Fibroblast of peridontal ligament (primary cell): Measurements from ENCODE around the gene IPO9.
"Not testable (repeated sequence)": the region's sequence is repeated elsewhere in the genome, so short reads cannot be mapped to it uniquely, and the experiment has no call there.

Experiments used
- DNase-seq: peaks from one replicate; pipeline ENCODE4 v3.0.0-alpha.2; 2010; ENCODE audit errors: extremely low read depth

IPO9 gene

GRCh38 chr1:201888282-201889089 is 59.5 kb downstream of the IPO9 start, which contains the start of gene SHISA4:
Gene SHISA4 (plus strand): TSS chr1:201888898. CDS start chr1:201888995, 97 bp downstream.
- peak; percentile 57 for DNase-seq

- no peak for DNase-seq
These were observed 60.4 kb downstream of the IPO9 start for GRCh38 chr1:201889090-201889968.

- no peak for DNase-seq
These were observed 61.3 kb downstream of the IPO9 start for GRCh38 chr1:201890223-201890622.

DNA sequence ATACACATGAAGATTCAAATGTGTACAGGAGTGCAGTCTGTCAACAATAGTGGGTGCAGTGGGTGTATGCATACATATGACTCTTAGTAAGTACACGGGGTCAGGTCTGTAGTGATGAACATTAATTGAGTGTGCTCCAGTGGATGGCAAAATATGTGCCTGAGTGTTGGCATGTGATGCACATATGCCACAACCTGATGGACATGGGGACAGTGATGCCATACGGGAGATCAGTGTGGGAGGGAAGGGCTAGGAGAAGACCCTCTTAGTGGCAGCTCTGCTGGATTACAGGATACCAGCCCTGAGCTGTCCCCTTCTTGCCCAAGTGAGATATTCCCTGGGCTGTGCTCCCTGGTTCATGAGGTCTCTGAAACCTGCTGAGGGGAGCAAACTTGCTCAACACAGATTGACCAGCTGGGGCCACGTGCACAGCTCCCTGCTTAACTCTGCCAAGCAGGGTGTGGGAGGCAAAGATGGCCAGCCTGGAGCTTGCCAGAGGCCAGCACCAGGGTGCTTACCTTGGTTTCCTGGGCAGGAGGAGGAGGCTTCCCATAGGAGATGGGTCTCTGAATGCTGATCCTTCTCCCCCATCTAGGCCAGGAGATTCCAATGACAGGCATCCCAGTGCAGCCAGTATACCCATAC is 62.0 kb downstream of the IPO9 start:
- no peak for DNase-seq

DNA sequence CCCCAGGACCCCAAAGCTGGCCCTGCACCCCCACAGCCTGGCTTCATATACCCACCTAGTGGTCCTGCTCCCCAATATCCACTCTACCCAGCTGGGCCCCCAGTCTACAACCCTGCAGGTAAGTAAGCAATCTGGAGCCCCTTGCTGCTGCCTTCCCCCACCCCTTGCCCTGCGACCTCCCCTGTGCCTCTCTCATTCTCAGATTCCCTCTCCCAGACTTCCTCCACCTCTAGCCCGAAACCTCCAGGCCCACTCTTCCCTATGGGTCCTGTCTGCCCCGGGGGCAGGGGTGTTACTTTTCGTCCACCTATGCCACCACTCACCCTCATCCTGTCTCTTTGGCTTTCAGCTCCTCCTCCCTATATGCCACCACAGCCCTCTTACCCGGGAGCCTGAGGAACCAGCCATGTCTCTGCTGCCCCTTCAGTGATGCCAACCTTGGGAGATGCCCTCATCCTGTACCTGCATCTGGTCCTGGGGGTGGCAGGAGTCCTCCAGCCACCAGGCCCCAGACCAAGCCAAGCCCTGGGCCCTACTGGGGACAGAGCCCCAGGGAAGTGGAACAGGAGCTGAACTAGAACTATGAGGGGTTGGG is 62.6 kb downstream of the IPO9 start:
- DNase-seq, result no peak

DNA sequence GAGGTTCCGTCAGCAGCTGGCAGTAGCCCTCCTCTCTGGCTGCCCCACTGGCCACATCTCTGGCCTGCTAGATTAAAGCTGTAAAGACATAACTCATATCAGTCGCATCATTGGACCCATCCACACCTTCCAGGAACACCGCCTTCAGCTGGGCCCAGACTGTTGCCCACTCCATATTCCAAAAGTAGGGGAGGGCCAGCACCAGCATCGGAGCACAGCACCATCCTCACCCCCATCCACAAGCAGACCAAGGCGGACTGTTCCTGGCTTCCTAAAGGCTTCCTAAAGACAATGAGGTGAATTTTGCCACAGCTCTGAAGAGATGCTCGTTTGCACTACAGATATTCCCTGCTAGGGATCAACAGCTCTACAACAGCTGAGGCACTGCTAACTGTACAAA is 63.3 kb downstream of the IPO9 start:
- DNase-seq, result no peak

DNA sequence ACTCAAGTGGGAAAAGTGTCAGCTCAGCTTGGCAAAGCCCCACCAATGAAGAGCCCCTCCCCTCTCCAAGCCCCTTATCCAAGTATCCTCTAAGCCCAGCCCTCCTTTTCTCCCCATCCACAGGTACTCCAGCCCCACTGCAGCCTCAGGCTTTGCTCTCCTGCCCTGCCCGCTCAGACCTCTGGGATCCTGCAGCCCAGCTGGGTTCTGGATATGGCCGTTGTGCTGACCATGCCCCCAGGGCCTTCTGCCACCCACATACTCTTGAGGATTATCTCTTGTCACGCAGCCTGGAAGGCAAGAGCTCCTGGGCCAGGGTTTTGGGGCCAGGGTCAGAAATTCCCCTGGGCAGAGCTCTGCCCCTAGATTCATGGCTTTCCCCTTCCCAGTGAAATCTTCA is 64.5 kb downstream of the IPO9 start:
- DNase-seq, result no peak

- DNase-seq, result no peak
These were observed 65.6 kb downstream of the IPO9 start for GRCh38 chr1:201894343-201895119.

DNA sequence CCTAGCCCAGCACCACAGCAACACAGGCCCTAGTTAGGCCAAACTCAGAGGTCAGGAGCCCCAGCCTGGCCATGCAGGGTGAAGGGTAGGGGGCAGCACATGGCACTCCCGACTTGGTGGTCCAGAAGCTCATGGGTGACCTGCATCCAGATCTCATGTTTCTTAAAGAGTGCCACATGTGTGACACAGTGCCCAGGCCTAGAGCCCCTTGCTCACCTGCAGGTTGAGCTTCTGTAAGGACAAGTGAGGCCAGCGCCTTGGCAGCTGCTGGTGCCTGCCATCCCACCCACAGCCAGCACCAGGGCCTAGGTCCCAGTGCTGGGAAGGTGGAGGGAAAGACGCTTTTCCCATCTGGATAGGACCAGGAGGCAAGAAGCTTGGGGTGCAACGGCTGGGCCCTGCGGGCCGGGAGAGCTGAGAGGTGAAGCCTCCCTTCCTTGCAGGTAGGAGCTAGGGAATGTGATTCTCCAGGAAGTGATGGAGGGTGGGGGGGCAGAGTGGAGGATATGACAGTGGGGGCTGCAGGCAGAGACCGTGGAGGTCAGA is 66.2 kb downstream of the IPO9 start:
- no peak for DNase-seq

DNA sequence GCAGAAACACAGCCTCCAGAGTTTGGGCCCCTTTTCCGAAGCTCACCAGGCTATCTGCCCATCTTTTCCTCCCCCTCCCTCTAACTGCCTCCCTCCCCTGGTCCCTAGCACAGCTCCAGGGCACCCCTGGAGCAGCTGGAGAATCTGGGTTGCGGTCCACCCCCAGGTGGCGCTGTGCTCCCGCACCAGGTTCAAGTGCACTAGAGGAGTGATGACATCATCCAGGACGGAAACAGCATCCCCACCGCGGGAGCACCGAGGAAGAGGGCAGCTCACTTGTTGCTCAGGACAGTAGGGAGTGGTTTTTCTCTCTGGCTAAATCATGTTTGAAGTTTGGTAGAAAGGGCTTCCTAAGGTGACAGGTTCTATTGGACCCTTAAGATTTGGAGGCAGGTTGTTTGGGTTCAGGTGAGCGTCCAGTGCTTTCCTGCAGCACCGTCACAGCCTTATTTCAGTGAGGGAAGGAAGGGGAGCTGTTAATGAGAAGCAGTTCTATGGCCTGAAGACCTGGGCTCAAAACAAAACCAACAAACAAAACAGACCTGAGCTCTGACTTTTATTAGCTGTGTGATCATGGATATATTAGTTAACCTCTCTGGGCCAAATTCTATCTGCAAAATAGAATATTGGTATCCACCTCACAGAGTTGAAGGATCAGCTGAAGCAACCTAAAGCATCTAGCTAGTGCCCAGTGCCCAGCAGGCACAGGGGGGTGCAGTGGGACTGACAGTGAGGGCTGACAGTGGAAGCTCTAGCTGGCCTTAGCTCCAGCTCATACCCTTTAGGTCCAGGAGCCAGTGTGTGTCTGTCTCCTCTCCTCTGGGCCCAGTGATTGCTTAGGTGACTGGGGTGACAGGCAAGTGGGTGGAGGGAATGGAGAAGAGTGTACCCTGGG is 67.2 kb downstream of the IPO9 start:
- DNase-seq, result peak; percentile 92

- DNase-seq, result peak; percentile 65
These were observed 68.0 kb downstream of the IPO9 start for GRCh38 chr1:201896951-201897391.

GRCh38 chr1:201898240-201898894 is 69.4 kb downstream of the IPO9 start:
- DNase-seq, result no peak

GRCh38 chr1:201898992-201899391 is 70.0 kb downstream of the IPO9 start:
- no peak for DNase-seq

GRCh38 chr1:201899683-201900429 is 70.9 kb downstream of the IPO9 start:
- no peak for DNase-seq

- peak; percentile 65 for DNase-seq
These were observed 71.5 kb downstream of the IPO9 start for GRCh38 chr1:201900476-201900875.

DNA sequence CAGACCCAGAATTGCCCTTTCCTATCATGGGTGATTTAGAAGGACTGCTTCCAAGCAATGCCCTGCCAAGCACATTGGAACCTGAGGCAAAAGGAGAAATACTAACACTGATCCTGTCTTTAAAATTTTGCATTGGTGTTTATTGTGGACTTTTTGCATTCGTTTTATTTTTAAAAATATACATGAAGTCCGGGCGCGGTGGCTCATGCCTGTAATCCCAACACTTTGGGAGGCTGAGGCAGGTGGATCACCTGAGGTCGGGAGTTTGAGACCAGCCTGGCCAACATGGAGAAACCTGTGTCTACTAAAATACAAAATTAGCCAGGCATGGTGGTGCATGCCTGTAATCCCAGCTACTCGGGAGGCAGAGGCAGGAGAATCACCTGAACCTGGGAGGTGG is 72.1 kb downstream of the IPO9 start:
- DNase-seq, result not testable (repeated sequence)

GRCh38 chr1:201902198-201902597 is 73.2 kb downstream of the IPO9 start:
- peak; percentile 76 for DNase-seq

DNA sequence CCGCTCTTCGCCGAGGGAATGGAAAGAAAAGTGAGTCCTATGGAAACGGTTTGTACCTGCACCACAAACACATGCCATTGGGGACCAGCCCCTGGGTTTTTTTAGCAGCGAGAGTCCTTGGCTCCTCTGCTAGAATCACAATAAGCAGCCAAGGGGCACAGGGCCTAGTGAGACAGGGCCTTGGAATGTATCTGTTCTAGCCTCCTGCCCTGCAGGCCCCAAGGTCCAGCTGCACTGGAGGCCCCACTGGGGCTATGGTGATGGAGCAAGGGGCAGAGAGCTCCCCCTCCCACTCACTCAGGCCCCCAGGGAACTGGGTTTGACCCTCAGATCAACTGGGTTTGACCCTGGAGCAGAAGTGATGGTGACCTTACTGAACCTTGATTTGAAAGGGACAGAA is 74.2 kb downstream of the IPO9 start:
- peak; percentile 78 for DNase-seq
